Measurements from ENCODE around the gene ENDOV. TPM values are rescaled to one million over a fixed set of nuclear protein-coding genes. Genes with fewer than 3 reads are reported as not detected.

Gene ENDOV
- total and polyA plus RNA-seq, 2 of the 13 experiments (the other 11 are each of a cell fraction or from before 2014, with no cell fraction given): 15.1 to 17.1 TPM

GRCh38 chr17:80468781-80469493 lies 54.0 kb downstream of the ENDOV start:
- FAIRE-seq: no peak
- no peak overlapping the region for H3K4me2 ChIP-seq (ENCODE audit: low read depth, low read length)
- H3K4me1 ChIP-seq (ENCODE audit: insufficient read depth, low read length): no peaks in the 10 kb centered on the region
- no TSS peak for BruUV-seq (replicated peaks)
- no peak for DNase-seq (ENCODE audit: low spot score)
- CTCF ChIA-PET (ENCODE audit: low intra/inter-chr PET ratio, low total read pairs): no interaction called here
- no peak overlapping the region for H3K9ac ChIP-seq (ENCODE audit: insufficient read depth, low read depth, low read length)
- H3K27me3 ChIP-seq (ENCODE audit: control insufficient read depth in 1 of 2, insufficient read depth in 2 of 2, low read length in 2 of 2): peaks cover 45 to 99% of the 10 kb centered on the region in 2 experiments
- no peak overlapping the region for H3K27ac ChIP-seq (ENCODE audit: extremely low read length, insufficient read depth, low read length)
- H4K20me1 ChIP-seq (ENCODE audit: insufficient read depth, low read length): peaks cover 4% of the 10 kb centered on the region; the same call in 1 of the 2 replicates
- H2AFZ ChIP-seq (ENCODE audit: low read length): no peak overlapping the region
- WGBS (ENCODE audit: low lambda C conversion rate): 61% methylated on average over 28 of the region's 28 CpGs
- H3K79me2 ChIP-seq (ENCODE audit: insufficient read depth, low read length): no peaks in the 10 kb centered on the region
- no peak for TF ChIP-seq ZNF781 (CRISPR knock-in tag; IDR thresholded peaks at IDR 0.05; ENCODE audit: borderline replicate concordance, not compliant biosample characterization)
- TF ChIP-seq, protein P1, sequence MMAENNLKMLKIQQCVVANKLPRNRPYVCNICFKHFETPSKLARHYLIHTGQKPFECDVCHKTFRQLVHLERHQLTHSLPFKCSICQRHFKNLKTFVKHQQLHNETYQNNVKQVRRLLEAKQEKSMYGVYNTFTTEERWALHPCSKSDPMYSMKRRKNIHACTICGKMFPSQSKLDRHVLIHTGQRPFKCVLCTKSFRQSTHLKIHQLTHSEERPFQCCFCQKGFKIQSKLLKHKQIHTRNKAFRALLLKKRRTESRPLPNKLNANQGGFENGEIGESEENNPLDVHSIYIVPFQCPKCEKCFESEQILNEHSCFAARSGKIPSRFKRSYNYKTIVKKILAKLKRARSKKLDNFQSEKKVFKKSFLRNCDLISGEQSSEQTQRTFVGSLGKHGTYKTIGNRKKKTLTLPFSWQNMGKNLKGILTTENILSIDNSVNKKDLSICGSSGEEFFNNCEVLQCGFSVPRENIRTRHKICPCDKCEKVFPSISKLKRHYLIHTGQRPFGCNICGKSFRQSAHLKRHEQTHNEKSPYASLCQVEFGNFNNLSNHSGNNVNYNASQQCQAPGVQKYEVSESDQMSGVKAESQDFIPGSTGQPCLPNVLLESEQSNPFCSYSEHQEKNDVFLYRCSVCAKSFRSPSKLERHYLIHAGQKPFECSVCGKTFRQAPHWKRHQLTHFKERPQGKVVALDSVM (CRISPR knock-in tag; IDR thresholded peaks at IDR 0.05): no peak
- no peak for TF ChIP-seq FIP1L1 (IDR thresholded peaks at IDR 0.05; ENCODE audit: borderline replicate concordance, insufficient read depth, low read depth, low read length)
- no peak for TF ChIP-seq ZSCAN30 (CRISPR knock-in tag; IDR thresholded peaks at IDR 0.05)
- TF ChIP-seq ZFX (CRISPR knock-in tag; IDR thresholded peaks at IDR 0.05; ENCODE audit: low read depth): no peak
- TF ChIP-seq KMT2A (CRISPR knock-in tag; IDR thresholded peaks at IDR 0.05): no peak
- TF ChIP-seq IKZF4 (CRISPR knock-in tag; IDR thresholded peaks at IDR 0.05; ENCODE audit: borderline replicate concordance, low read depth, not compliant biosample characterization): no peak
- no peak for TF ChIP-seq ADNP (CRISPR knock-in tag; IDR thresholded peaks at IDR 0.05)
- no peak for TF ChIP-seq CBX2 (IDR thresholded peaks at IDR 0.05; ENCODE audit: low read depth, low read length)
- no peak for TF ChIP-seq CBX2 (CRISPR knock-in tag; IDR thresholded peaks at IDR 0.05; ENCODE audit: low read depth)
- no peak for TF ChIP-seq HNRNPH1 (optimal IDR thresholded peaks at IDR 0.05; ENCODE audit: low read depth, low read length)
- TF ChIP-seq SP2 (CRISPR knock-in tag; IDR thresholded peaks at IDR 0.05): no peak
- TF ChIP-seq DNMT3B (CRISPR knock-in tag; conservative IDR thresholded peaks at IDR 0.05): no peak
- TF ChIP-seq ASH2L (IDR thresholded peaks at IDR 0.05; ENCODE audit: insufficient read length, low read depth, low read length): no peak
- TF ChIP-seq, protein P2, sequence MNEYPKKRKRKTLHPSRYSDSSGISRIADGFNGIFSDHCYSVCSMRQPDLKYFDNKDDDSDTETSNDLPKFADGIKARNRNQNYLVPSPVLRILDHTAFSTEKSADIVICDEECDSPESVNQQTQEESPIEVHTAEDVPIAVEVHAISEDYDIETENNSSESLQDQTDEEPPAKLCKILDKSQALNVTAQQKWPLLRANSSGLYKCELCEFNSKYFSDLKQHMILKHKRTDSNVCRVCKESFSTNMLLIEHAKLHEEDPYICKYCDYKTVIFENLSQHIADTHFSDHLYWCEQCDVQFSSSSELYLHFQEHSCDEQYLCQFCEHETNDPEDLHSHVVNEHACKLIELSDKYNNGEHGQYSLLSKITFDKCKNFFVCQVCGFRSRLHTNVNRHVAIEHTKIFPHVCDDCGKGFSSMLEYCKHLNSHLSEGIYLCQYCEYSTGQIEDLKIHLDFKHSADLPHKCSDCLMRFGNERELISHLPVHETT (CRISPR knock-in tag; conservative IDR thresholded peaks at IDR 0.05): no peak
- no peak for TF ChIP-seq ZNF775 (CRISPR knock-in tag; IDR thresholded peaks at IDR 0.05; ENCODE audit: borderline replicate concordance)
- TF ChIP-seq NRL (CRISPR knock-in tag; IDR thresholded peaks at IDR 0.05; ENCODE audit: borderline replicate concordance): no peak
- TF ChIP-seq ZNF790 (CRISPR knock-in tag; IDR thresholded peaks at IDR 0.05; ENCODE audit: borderline replicate concordance): no peak
- TF ChIP-seq ZKSCAN1 (IDR thresholded peaks at IDR 0.05; ENCODE audit: low read length): no peak
- H3K9me3 ChIP-seq (ENCODE audit: low read length): no peaks in the 10 kb centered on the region
- POLR2A ChIA-PET: interaction anchor here (1.8 kb wide), 1 partner anchor 14 kb away, joined by 13 read pairs; no protein-coding TSS in a partner anchor
- no peaks in the 10 kb centered on the region for H3K36me3 ChIP-seq (replicated peaks in 1 of 2; ENCODE audit: control insufficient read depth in 1 of 2, insufficient read depth in 2 of 2, low read length in 2 of 2)
- in situ Hi-C loops (cut with HindIII; ENCODE audit: extremely low pct_ligation_motif_present, low pct_unique_long_range_greater_than_20kb): no loop called here
- no peak overlapping the region for H3K4me3 ChIP-seq (replicated peaks in 1 of 3; ENCODE audit: insufficient read depth in 1 of 3, low read depth in 2 of 3, low read length in 3 of 3)
- intact Hi-C loops (cut with micrococcal nuclease; ENCODE audit: unreplicated experiment): no loop called here
- no peak for ATAC-seq
